SKM-1 (cell line): Measurements from ENCODE around the gene TTC9.

ENCODE experiments used
- DNase-seq: peaks from one replicate; lab custom pipeline; 2025; ENCODE audit not compliant: unreplicated experiment; lab: John Stamatoyannopoulos, UW

TTC9 gene

DNA sequence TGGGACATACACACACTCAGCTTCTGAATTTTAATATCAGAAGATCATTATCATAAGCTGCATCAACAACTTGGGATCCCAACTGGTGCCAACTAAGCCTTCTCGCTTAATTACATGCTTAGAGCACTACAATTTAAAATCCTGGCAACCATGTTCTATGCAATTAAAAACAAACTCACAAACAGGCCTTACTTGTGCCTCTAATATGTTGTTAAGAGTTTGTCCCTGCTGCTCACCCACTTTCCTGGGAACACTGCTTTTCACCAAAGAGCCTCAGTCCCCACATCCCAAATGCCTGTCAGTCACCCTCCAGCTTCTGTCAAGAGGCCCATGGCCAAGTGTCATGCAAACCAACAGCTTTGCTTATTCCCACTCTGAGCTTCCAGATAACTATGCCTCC lies 69.7 kb downstream of the TTC9 start:
- DNase-seq = no peak

DNA sequence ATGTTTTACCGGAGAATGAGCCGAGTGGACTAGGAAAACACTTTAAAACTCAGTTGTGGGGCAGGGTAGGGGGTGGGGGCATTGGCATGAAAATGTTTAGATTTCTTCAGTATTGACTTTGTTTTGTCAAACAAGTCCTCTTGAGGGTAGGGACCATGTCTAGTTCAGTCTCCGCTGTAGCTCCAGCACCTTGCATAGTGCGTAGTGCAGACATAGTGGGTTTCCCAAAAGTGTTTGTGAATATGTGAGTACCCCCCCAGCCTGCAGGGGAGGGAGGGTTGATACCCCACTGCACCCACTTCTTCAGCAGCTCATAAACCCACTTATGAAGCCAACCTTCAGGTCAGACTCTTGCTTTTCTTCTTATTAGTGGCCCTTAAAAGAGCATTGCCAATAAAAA lies 71.4 kb downstream of the TTC9 start:
- no peak for DNase-seq

DNA sequence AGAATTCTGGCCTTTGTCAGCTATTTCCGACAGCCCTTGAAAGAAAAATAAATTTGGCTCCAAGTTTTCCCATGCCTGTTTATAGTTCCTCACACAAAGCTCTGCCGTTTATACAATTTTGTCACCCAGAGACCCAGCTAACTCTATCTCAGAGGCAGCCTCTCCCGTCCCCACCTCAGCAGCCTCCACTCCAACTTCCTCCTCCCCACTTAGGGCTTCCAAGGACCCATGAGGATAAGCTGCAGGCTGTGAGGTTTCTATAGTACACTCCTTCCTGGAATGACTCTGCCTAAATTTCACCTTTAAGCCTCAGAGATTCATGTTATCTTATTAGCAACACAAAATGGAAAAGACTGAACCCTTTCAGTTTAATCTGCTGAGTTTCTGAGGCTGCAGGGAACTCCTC lies 71.8 kb downstream of the TTC9 start:
- no peak for DNase-seq

DNA sequence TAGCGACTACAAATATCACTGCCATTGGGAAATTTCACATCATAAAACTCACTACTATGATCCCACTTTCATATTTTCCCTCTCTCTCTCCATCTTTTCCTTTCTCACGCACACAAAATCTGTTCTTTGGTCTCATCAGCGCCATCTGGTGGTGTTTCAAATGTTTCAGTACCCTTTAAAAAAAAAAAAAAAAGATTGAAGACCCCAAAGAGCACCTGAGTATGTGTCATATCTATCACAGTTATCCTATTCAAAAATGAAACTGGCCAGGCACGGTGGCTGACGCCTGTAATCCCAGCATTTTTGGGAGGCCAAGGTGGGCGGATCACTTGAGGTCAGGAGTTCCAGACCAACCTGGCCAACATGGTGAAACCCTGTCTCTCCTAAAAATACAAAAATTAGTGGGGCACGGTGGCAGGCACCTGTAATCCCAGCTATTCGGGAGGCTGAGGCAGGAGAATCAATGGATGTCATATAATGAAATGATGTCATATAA lies 72.4 kb downstream of the TTC9 start:
- peak; percentile 3 for DNase-seq

DNA sequence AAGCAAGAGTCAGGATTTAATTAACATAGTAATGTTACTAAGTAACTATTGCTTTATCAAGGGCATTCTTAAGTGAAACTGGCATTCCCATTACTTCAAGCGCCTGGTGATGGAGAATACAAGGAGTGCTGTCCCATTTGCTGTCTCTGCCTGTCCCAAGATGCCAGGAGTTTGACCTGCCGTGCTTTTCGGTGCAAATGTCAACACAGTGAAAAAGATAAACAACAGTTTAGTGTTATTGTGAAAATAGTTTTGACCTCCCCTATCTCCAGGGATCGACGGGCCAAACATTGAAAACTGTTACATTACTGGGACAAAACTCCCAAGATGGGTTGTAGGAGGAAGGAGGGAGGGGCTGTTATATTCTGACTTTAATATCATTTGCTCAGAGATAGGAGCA lies 74.8 kb downstream of the TTC9 start:
- no peak for DNase-seq

DNA sequence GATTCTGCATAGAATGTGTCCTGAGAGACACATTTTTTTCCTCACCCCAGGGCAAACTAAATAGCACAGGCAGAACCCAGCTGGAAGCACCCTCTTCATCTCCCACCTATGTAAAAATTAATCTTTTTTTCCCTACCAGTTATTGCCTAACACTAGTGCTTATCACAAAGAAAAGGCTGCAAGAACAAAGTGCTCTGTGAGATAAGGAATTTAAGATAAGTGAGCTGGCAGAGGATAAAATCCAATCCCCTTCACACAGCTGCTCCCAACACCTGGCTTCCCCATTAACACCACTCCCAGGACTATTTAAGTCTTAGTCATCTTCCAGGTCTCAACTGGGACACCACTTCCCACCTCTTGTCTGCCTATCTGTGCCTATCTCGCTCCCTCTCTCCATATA lies 75.2 kb downstream of the TTC9 start:
- DNase-seq = no peak

DNA sequence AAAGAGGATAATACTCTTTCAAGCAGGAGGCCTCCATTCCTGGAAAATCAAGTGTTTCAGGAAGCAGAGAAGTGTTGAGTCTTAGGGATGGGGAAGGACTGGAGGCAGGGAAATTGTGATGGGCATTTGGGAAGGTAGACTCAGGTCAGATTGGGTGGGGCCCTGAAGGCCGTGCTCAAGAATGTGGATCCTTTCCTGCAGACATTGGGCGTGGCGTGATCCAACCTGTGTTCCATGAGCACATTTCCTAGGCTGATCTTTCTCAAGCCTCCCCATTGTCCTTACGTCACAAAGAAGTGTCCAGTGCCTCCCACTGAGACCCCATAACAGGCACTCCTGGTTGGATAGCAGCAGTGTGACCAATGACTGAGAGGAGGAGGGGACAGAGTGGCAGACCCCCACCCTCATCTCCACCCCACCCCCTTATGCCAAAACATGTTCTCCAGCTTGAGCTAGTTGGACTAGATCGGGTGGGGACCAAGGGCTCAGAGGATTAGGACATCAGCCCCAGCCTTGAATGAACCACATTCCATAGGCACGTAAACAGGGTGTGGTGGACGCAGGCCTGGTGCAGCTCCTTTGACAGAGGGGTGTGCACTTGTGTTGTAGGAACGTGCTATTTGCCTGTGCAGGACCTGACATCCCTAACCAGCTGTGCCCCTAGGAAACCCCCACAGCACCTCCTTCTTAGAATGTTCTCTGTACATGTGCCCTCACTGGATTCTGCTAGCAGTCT lies 76.8 kb downstream of the TTC9 start:
- no peak for DNase-seq

DNA sequence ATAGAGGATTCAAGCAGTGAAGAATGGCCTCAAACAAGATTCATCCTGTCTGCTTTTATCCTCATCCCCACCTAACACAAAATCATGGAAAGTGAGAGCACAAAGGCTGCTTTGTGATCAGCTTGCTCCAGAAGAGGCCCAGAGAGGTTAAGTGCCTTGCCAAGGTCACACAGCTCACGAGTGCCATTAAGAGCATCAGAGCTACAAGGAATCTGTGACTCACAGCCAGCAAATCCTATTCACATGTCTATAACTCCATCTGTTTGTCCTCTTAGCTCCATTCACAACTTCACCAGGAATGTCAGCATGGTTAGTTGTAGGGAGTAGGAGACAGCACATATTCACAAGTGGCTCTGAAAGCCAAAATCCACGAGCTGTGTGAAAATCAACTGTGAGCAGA lies 79.8 kb downstream of the TTC9 start:
- DNase-seq = no peak

DNA sequence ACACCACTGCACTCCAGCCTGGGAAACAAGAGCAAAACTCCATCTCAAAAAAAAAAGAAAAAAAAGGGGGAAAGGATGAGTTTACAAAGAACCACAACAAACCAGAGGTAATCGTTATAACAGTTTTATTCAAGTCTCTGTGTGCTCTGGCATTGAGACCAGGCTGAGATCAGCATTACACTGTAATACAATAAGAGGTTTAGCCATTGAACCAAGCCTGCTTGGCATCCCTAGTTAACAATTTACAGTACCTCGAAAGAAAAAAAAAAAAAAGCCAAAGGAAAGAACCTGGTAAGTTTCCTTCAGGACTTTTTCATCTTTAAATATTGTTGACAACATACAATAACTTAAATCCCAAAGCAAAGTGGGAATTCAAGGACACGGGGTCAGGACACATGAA lies 80.7 kb downstream of the TTC9 start:
- no peak for DNase-seq

DNA sequence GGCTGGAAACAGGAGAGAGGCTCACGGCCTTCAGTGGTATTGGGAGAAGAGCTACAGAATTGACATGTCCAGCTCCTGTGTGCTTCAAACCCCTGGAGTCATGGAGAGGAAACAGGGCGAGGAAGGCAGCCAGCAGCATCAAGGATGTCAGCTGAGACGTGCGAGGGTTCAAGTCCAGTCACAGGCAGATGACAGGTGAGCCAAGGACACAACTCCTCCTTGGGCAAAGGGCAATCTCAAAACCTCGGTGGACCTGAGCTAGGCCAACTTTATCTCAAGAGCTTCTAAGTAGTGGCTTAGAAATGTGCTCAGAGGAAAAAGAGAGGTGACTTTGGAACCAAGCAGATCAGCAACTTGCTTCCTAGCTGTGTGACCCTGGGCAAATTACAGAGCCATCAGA lies 81.6 kb downstream of the TTC9 start:
- DNase-seq = no peak

DNA sequence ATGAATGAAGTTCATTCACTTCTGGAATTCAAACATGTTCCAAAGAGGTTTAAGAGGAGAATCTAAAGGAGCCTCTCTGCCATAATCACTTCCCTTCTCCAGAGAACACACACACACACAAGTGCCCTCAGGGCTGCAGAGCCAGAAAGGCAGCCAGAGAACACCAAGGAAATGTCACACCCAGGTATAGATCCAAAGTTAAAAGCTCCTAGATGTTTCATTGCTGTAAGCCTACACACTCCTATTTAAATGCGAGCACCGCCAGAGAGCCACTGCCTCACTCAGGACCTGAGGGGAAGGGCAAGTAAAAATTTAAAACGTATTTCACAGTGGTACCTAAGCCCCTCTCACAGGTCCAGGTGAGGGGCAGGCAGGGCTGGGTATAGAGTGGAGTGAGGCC lies 82.4 kb downstream of the TTC9 start:
- no peak for DNase-seq

DNA sequence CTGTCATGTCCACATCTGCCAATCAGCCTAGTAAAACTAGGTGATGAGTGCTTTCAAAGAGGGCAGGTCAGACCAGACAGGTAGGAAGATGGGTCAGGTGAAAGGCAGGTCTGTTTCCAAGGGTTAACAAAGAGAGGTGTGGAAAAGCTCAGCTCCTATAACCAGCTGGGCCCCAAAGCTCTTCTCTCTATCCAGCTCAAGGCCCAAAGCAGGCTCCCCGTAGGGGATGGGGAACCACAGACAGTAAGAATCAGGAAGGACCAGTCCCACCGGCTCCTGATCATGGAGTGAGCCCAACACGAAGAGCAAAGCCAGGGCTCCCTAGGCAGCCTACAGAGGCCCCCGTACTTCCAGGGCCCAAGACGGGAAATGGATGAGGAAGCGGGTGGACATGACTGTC lies 83.2 kb downstream of the TTC9 start:
- no peak for DNase-seq
